ENCODE results near the gene DIO1. TPM values are rescaled to one million over a fixed set of nuclear protein-coding genes. Genes with fewer than 3 reads are reported as not detected.

Gene DIO1
- total and polyA plus RNA-seq, 2 experiments from 2014 or later, result 24.2 to 31.2 TPM

DNA sequence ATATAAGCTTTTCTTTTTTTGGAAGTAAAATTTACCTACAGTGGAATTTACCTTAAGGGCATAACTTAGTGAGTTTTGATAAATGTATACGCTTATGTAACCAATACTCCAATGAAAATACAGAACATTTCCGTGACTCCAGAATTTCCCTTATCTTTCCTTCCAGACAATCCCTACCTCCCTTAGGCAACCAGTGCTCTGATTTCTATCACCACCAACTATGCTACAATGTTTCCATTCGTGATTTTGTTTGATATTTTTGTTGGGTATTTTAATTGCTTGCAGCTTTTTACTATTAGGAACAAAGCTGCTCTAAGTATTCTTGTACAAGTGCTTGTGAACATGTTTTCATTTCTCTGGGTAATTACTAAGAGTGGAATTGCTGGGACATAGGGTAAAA lies 36.9 kb downstream of the DIO1 start:
- H3K9me2 ChIP-seq (replicated peaks; ENCODE audit: insufficient read depth), result no peaks in the 10 kb centered on the region
- H3K4me1 ChIP-seq (ENCODE audit: insufficient read depth), result no peaks in the 10 kb centered on the region
- no peaks in the 10 kb centered on the region for H3K27me3 ChIP-seq
- H3K4me2 ChIP-seq, result no peak overlapping the region
- H3K9me3 ChIP-seq (ENCODE audit: low read depth), result peaks cover 12% of the 10 kb centered on the region
- H3K79me2 ChIP-seq, result peaks cover 3% of the 10 kb centered on the region
- H4K20me1 ChIP-seq (ENCODE audit: insufficient read depth, poor library complexity, severe bottlenecking), result no peaks in the 10 kb centered on the region
- no peak for DNase-seq (ENCODE audit: low spot score)
- 89% methylated on average over 3 of the region's 3 CpGs for WGBS (ENCODE audit: low lambda C conversion rate, missing lambda C conversion rate)
- no peak overlapping the region for H3K4me3 ChIP-seq
- H3K27ac ChIP-seq, result no peak overlapping the region
- no peak overlapping the region for H2AFZ ChIP-seq
- no peak for TF ChIP-seq EZH2 (IDR thresholded peaks at IDR 0.05; ENCODE audit: borderline replicate concordance)
- no peak for TF ChIP-seq CTCF (IDR thresholded peaks at IDR 0.05; ENCODE audit: poor library complexity)
- TF ChIP-seq EZH2phosphoT487 (IDR thresholded peaks at IDR 0.05; ENCODE audit: low read depth, severe bottlenecking, unreplicated experiment), result no peak
- H3K36me3 ChIP-seq (replicated peaks; ENCODE audit: insufficient read depth, low read depth), result no peaks in the 10 kb centered on the region

DNA sequence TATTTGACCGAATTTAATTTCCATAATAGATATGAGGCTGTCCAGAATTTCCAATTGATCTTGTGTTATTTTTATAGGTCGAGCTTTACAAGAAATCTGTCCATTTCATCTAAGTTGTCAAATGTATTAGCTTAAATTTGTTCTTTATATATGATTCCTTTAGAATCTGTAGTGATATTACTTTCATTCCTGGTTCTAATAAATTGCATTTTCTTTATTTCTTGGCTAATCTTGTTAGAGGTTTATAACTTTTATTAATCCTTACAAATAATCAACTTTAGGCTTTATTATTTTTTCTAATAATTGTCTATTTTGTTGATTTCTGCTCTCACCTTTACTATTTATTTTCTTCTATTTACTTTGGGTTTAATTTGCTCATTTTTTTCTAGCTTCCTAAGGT lies 37.5 kb downstream of the DIO1 start:
- Histone ChIP-seq H3K79me2 (peaks cover 3% of the 10 kb centered on the region), H3K36me3 (replicated peaks; ENCODE audit: insufficient read depth, low read depth) (no peaks in the 10 kb centered on the region), H3K9me3 (ENCODE audit: low read depth) (peaks cover 12% of the 10 kb centered on the region), H3K27me3 (no peaks in the 10 kb centered on the region), H3K4me3 (no peak overlapping the region), H4K20me1 (ENCODE audit: insufficient read depth, poor library complexity, severe bottlenecking) (no peaks in the 10 kb centered on the region), H3K4me1 (ENCODE audit: insufficient read depth) (no peaks in the 10 kb centered on the region), H3K9me2 (replicated peaks; ENCODE audit: insufficient read depth) (no peaks in the 10 kb centered on the region), H2AFZ (no peak overlapping the region), H3K27ac (no peak overlapping the region), H3K4me2 (no peak overlapping the region)
- no peak for TF ChIP-seq CTCF (IDR thresholded peaks at IDR 0.05; ENCODE audit: poor library complexity)
- no peak for TF ChIP-seq EZH2 (IDR thresholded peaks at IDR 0.05; ENCODE audit: borderline replicate concordance)
- no peak for TF ChIP-seq EZH2phosphoT487 (IDR thresholded peaks at IDR 0.05; ENCODE audit: low read depth, severe bottlenecking, unreplicated experiment)
- DNase-seq (ENCODE audit: low spot score), result no peak
- 97% methylated on average over 2 of the region's 2 CpGs for WGBS (ENCODE audit: low lambda C conversion rate, missing lambda C conversion rate)

DNA sequence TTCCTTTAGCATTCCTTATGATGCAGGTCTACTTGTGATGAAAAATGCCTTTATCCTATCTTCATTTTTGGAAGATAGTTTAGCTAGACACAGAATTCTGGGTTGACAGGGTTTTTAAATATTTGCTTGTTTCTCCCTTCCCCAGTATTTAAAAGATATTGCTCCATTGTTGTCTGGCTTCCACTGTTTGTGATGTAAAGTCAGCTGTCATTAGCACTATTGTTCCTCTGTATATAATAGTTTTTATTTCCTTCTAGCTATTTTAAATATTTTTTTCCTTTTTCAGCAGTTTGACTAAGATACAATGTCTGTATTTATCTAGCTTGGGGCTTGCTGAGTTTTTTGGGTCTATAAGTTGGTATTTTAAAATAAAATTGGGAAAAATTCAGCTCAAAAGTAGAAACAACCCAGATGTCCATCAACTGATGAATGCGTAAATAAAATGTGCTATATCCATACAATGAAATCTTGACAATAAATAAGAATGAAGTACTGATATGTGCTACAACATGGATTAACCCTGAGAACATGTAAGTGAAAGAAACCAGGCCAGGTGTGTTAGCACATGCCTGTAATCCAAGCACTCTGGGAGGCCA lies 40.3 kb downstream of the DIO1 start:
- no peaks in the 10 kb centered on the region for H3K36me3 ChIP-seq (replicated peaks; ENCODE audit: insufficient read depth, low read depth)
- H3K9me3 ChIP-seq (ENCODE audit: low read depth), result peaks cover 12% of the 10 kb centered on the region
- H4K20me1 ChIP-seq (ENCODE audit: insufficient read depth, poor library complexity, severe bottlenecking), result no peaks in the 10 kb centered on the region
- H3K4me1 ChIP-seq (ENCODE audit: insufficient read depth), result no peaks in the 10 kb centered on the region
- TF ChIP-seq CTCF (IDR thresholded peaks at IDR 0.05; ENCODE audit: poor library complexity), result no peak
- no peak for TF ChIP-seq EZH2 (IDR thresholded peaks at IDR 0.05; ENCODE audit: borderline replicate concordance)
- no peak for TF ChIP-seq EZH2phosphoT487 (IDR thresholded peaks at IDR 0.05; ENCODE audit: low read depth, severe bottlenecking, unreplicated experiment)
- H3K4me2 ChIP-seq, result no peak overlapping the region
- 100% methylated on average over 1 of the region's 1 CpG for WGBS (ENCODE audit: low lambda C conversion rate, missing lambda C conversion rate)
- no peak overlapping the region for H3K27ac ChIP-seq
- H3K4me3 ChIP-seq, result no peak overlapping the region
- H3K27me3 ChIP-seq, result no peaks in the 10 kb centered on the region
- no peak for DNase-seq (ENCODE audit: low spot score)
- H2AFZ ChIP-seq, result no peak overlapping the region
- peaks cover 3% of the 10 kb centered on the region for H3K79me2 ChIP-seq
- H3K9me2 ChIP-seq (replicated peaks; ENCODE audit: insufficient read depth), result no peaks in the 10 kb centered on the region

All from hepatocyte (in vitro differentiated cells).